ENCODE data around the gene EMC9. TPM values are rescaled to one million over a fixed set of nuclear protein-coding genes. Genes with fewer than 3 reads are reported as not detected.
A peak's percentile ranks its signal among the peaks of the same experiment; 100 is the strongest.

Gene EMC9
- total and polyA plus RNA-seq, 4 donors, result 8.6 to 17.8 (median 13.4) TPM

DNA sequence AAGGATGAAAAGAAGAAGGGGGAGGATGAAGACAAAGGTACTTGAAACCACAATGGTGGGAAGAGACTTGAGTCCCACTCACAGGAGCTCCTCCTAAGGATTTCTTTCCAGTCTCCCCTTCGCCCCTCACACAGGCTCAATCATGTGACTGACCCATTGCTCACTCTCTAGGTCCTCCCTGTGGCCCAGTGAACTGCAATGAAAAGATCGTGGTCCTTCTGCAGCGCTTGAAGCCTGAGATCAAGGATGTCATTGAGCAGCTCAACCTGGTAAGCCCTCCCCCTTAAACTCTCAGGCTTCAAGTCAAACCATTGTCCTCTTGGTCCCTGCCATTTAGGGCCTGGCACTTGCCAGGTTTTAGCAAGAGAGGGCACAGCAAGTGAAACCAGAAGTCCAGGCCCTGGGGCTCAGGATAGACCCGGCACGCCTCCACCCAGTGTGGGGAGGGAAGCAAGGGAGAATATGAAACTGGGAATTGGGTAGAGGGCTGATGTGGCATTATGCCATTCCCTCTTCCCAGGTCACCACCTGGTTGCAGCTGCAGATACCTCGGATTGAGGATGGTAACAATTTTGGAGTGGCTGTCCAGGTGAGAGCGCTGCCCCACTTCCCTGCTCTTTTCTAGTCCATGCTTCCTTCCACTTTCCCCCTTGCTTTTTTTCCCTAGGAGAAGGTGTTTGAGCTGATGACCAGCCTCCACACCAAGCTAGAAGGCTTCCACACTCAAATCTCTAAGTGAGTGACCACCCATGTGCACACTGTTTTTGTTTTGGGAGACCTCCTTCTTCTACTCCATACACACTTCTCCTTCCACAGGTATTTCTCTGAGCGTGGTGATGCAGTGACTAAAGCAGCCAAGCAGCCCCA is 3.6 kb downstream of the EMC9 start:
- 93% methylated on average over 8 of the region's 8 CpGs for WGBS
- Histone ChIP-seq H3K9me3 (ENCODE audit: control insufficient read depth in 4 of 4, low read length in 3 of 4) (no peaks in the 10 kb centered on the region), H3K4me3 (ENCODE audit: low read depth in 1 of 3, low read length in 3 of 3) (no peak overlapping the region), H3K27ac (ENCODE audit: low read depth in 1 of 2, low read length in 2 of 2) (no peak overlapping the region), H3K4me1 (ENCODE audit: control insufficient read depth in 4 of 4, insufficient read depth in 4 of 4, low read length in 3 of 4) (peaks cover 4 to 49% (median 36%) of the 10 kb centered on the region in 4 donors), H3K36me3 (ENCODE audit: control insufficient read depth in 4 of 4, insufficient read depth in 3 of 4, low read depth in 1 of 4, low read length in 3 of 4) (peaks cover 2 to 16% (median 13%) of the 10 kb centered on the region in 4 donors), H3K9ac (ENCODE audit: low read depth in 1 of 2, low read length in 2 of 2) (no peak overlapping the region), H3K27me3 (ENCODE audit: control insufficient read depth in 4 of 4, insufficient read depth in 4 of 4, low read length in 3 of 4) (no peaks in the 10 kb centered on the region)
- no peak for TF ChIP-seq RXRA (IDR thresholded peaks at IDR 0.05)
- TF ChIP-seq, protein P1, sequence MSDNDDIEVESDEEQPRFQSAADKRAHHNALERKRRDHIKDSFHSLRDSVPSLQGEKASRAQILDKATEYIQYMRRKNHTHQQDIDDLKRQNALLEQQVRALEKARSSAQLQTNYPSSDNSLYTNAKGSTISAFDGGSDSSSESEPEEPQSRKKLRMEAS (IDR thresholded peaks at IDR 0.05), result no peak
- no peak for TF ChIP-seq GABPA (IDR thresholded peaks at IDR 0.05 in 1 of 2, conservative IDR thresholded peaks at IDR 0.05 in 1 of 2)
- no peak for TF ChIP-seq JUND (IDR thresholded peaks at IDR 0.05)
- TF ChIP-seq HNF4G (IDR thresholded peaks at IDR 0.05), result no peak
- TF ChIP-seq, protein P2, sequence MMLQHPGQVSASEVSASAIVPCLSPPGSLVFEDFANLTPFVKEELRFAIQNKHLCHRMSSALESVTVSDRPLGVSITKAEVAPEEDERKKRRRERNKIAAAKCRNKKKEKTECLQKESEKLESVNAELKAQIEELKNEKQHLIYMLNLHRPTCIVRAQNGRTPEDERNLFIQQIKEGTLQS (IDR thresholded peaks at IDR 0.05), result no peak
- TF ChIP-seq, protein P3, sequence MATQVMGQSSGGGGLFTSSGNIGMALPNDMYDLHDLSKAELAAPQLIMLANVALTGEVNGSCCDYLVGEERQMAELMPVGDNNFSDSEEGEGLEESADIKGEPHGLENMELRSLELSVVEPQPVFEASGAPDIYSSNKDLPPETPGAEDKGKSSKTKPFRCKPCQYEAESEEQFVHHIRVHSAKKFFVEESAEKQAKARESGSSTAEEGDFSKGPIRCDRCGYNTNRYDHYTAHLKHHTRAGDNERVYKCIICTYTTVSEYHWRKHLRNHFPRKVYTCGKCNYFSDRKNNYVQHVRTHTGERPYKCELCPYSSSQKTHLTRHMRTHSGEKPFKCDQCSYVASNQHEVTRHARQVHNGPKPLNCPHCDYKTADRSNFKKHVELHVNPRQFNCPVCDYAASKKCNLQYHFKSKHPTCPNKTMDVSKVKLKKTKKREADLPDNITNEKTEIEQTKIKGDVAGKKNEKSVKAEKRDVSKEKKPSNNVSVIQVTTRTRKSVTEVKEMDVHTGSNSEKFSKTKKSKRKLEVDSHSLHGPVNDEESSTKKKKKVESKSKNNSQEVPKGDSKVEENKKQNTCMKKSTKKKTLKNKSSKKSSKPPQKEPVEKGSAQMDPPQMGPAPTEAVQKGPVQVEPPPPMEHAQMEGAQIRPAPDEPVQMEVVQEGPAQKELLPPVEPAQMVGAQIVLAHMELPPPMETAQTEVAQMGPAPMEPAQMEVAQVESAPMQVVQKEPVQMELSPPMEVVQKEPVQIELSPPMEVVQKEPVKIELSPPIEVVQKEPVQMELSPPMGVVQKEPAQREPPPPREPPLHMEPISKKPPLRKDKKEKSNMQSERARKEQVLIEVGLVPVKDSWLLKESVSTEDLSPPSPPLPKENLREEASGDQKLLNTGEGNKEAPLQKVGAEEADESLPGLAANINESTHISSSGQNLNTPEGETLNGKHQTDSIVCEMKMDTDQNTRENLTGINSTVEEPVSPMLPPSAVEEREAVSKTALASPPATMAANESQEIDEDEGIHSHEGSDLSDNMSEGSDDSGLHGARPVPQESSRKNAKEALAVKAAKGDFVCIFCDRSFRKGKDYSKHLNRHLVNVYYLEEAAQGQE (IDR thresholded peaks at IDR 0.05), result no peak
- no peak for TF ChIP-seq FOXA1 (IDR thresholded peaks at IDR 0.05)
- TF ChIP-seq FOXA2 (IDR thresholded peaks at IDR 0.05), result no peak
- no peak for TF ChIP-seq HNF4A (conservative IDR thresholded peaks at IDR 0.05)
- no peak for TF ChIP-seq YY1 (IDR thresholded peaks at IDR 0.05)
- no peak for TF ChIP-seq SP1 (IDR thresholded peaks at IDR 0.05)
- no peak for TF ChIP-seq NR2F2 (IDR thresholded peaks at IDR 0.05)
- no peak for DNase-seq (ENCODE audit: low spot score)

DNA sequence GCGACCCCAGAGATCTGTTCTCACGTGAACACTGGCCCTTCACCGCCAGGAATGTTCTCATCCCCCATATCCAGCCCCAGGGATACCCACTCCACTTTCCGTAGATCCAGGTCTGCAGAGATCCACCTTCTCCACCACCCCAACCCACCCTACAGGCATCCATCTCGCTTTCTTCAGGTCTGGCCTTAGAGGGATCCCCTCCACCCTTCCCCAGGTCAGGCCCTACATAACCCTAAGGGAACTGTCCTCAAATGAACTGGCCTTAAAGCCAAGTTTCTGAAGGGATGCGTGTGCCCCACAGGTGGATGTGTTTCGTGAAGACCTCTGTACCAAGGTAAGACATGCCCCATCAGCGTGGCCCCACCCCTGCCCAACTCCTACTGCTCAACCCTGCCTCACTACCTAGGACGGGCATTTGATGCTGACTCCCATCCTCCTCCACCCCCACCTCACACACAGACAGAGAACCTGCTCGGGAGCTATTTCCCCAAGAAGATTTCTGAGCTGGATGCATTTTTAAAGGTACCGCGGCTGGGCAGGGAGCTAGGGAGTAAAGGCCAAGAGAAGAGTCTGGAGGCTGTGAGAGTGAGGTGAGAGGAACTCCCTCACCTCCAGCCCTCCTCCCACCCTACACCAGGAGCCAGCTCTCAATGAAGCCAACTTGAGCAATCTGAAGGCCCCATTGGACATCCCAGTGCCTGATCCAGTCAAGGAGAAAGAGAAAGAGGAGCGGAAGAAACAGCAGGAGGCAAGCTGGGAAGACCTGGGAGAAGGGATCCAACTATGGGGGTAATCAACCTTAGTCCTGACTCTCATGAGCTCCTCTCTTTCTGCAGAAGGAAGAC is 4.5 kb downstream of the EMC9 start:
- Histone ChIP-seq H3K9me3 (ENCODE audit: control insufficient read depth in 4 of 4, low read length in 3 of 4) (no peaks in the 10 kb centered on the region), H3K27me3 (ENCODE audit: control insufficient read depth in 4 of 4, insufficient read depth in 4 of 4, low read length in 3 of 4) (no peaks in the 10 kb centered on the region), H3K4me1 (ENCODE audit: control insufficient read depth in 4 of 4, insufficient read depth in 4 of 4, low read length in 3 of 4) (peaks cover 4 to 53% (median 39%) of the 10 kb centered on the region in 4 donors), H3K4me3 (ENCODE audit: low read depth in 1 of 3, low read length in 3 of 3) (peak overlapping the region; percentile 81 to 89 (median 85)), H3K9ac (ENCODE audit: low read depth in 1 of 2, low read length in 2 of 2) (peak overlapping the region; percentile 56 to 79), H3K36me3 (ENCODE audit: control insufficient read depth in 4 of 4, insufficient read depth in 3 of 4, low read depth in 1 of 4, low read length in 3 of 4) (peaks cover 2 to 16% (median 13%) of the 10 kb centered on the region in 4 donors), H3K27ac (ENCODE audit: low read depth in 1 of 2, low read length in 2 of 2) (peak overlapping the region; percentile 90 to 94)
- peak in 1 of 2 donors; percentile 47 for TF ChIP-seq RXRA (IDR thresholded peaks at IDR 0.05)
- TF ChIP-seq, protein P3 (IDR thresholded peaks at IDR 0.05), result no peak
- 34% methylated on average over 13 of the region's 13 CpGs for WGBS
- DNase-seq (ENCODE audit: low spot score), result no peak

All from liver (tissue), 9 donors.